Esophagus squamous epithelium (tissue), 4 donors: ENCODE results near the gene THADA.

Experiments
- POLR2A ChIP-seq, 4 donors: fragments of 450-650 bp; IDR thresholded peaks; one replicate each; pipeline ENCODE4 v1.6.1; 2017; ENCODE audit warnings: antibody characterized with exemption in 4 of 4, mild to moderate bottlenecking in 4 of 4, moderate library complexity in 3 of 4
- TF ChIP-seq, protein P1 (sequence below), 6 experiments: fragments of 450-650 bp in 4 of 6; fragments of 200-600 bp in 2 of 6; sonication (generic) in 2 of 6; IDR thresholded peaks; one replicate each; pipeline ENCODE4 v1.5.1; 2016 to 2019; ENCODE audit warnings: antibody characterized with exemption in 6 of 6, mild to moderate bottlenecking in 4 of 6, moderate library complexity in 4 of 6

DNA sequence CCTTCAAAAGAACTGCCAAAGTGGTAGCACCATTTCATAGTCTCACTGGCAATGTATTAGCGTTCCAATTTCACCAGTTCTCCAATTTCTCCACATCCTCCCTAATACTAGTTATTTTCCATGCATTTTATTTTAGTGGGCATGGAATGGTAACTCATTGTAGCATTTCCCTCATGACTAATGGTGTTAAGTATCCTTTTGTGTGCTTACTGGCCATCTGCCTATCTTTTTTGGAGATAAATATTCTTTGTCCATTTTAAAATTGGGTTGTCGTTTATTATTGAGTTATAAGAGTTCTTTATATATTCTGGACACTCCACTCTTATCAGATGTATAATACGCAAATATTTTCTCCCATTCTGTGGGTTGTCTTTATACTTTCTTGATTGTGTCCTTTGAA lies 107.1 kb downstream of the THADA start:
- TF ChIP-seq, protein P1, sequence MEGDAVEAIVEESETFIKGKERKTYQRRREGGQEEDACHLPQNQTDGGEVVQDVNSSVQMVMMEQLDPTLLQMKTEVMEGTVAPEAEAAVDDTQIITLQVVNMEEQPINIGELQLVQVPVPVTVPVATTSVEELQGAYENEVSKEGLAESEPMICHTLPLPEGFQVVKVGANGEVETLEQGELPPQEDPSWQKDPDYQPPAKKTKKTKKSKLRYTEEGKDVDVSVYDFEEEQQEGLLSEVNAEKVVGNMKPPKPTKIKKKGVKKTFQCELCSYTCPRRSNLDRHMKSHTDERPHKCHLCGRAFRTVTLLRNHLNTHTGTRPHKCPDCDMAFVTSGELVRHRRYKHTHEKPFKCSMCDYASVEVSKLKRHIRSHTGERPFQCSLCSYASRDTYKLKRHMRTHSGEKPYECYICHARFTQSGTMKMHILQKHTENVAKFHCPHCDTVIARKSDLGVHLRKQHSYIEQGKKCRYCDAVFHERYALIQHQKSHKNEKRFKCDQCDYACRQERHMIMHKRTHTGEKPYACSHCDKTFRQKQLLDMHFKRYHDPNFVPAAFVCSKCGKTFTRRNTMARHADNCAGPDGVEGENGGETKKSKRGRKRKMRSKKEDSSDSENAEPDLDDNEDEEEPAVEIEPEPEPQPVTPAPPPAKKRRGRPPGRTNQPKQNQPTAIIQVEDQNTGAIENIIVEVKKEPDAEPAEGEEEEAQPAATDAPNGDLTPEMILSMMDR (IDR thresholded peaks at IDR 0.05) = no peak
- no peak for TF ChIP-seq POLR2A (IDR thresholded peaks at IDR 0.05)
